ENCODE measurements around the gene CBFA2T2.
"Not testable (repeated sequence)": the region's sequence is repeated elsewhere in the genome, so short reads cannot be mapped to it uniquely, and the experiment has no call there.

CBFA2T2 gene

GRCh38 chr20:33553516-33553915 lies 63.6 kb downstream of the CBFA2T2 start:
- no peak for DNase-seq

- no peak for DNase-seq
Observed at GRCh38 chr20:33554914-33555420, 65.1 kb downstream of the CBFA2T2 start.

- DNase-seq: no peak
Observed at GRCh38 chr20:33555755-33556154, 65.9 kb downstream of the CBFA2T2 start.

GRCh38 chr20:33556246-33556645 lies 66.3 kb downstream of the CBFA2T2 start:
- DNase-seq: no peak

GRCh38 chr20:33558348-33559144 lies 68.7 kb downstream of the CBFA2T2 start:
- no peak for DNase-seq

GRCh38 chr20:33559212-33559611 lies 69.3 kb downstream of the CBFA2T2 start:
- no peak for DNase-seq

- no peak for DNase-seq
Observed at GRCh38 chr20:33560026-33560425, 70.1 kb downstream of the CBFA2T2 start.

- DNase-seq: not testable (repeated sequence)
Observed at GRCh38 chr20:33561053-33561452, 71.2 kb downstream of the CBFA2T2 start.

GRCh38 chr20:33561692-33562601 lies 72.1 kb downstream of the CBFA2T2 start:
- no peak for DNase-seq

- DNase-seq: no peak
Observed at GRCh38 chr20:33563788-33564187, 73.9 kb downstream of the CBFA2T2 start.

- DNase-seq: no peak
Observed at GRCh38 chr20:33566781-33567603, 77.1 kb downstream of the CBFA2T2 start.

- no peak for DNase-seq
Observed at GRCh38 chr20:33567949-33568348, 78.1 kb downstream of the CBFA2T2 start.

- DNase-seq: no peak
Observed at GRCh38 chr20:33568378-33568777, 78.5 kb downstream of the CBFA2T2 start.

GRCh38 chr20:33568868-33569801 lies 79.2 kb downstream of the CBFA2T2 start:
- no peak for DNase-seq

GRCh38 chr20:33569802-33570391 lies 80.0 kb downstream of the CBFA2T2 start:
- no peak for DNase-seq

GRCh38 chr20:33570743-33571142 lies 80.8 kb downstream of the CBFA2T2 start:
- DNase-seq: no peak

- not testable (repeated sequence) for DNase-seq
Observed at GRCh38 chr20:33573268-33573667, 83.4 kb downstream of the CBFA2T2 start.

GRCh38 chr20:33575282-33575681 lies 85.4 kb downstream of the CBFA2T2 start:
- DNase-seq: no peak

- DNase-seq: no peak
Observed at GRCh38 chr20:33576432-33577125, 86.7 kb downstream of the CBFA2T2 start.

- DNase-seq: no peak
Observed at GRCh38 chr20:33578510-33578909, 88.6 kb downstream of the CBFA2T2 start.

GRCh38 chr20:33583143-33583542 lies 93.2 kb downstream of the CBFA2T2 start:
- DNase-seq: no peak

Measured in activated CD4-positive, alpha-beta T cell treated with anti-CD3 and anti-CD28 coated beads for 1 hour (primary cell).